Activated CD8-positive, alpha-beta memory T cell treated with anti-CD3 and anti-CD28 coated beads for 36 hours (primary cell): ENCODE data around the gene MSX1. TPM values are rescaled to one million over a fixed set of nuclear protein-coding genes. Genes with fewer than 3 reads are reported as not detected.

ENCODE experiments used
- CTCF ChIA-PET: fragments of 350-600 bp; sonication (Branson Sonifier 250); formaldehyde crosslinking; loops from one replicate; lab custom pipeline; 2021; ENCODE audit warnings: antibody characterized with exemption; lab: Charles Lee
- POLR2A ChIA-PET: fragments of 350-600 bp; sonication (Branson Sonifier 250); formaldehyde crosslinking; loops from one replicate; lab custom pipeline; 2021; ENCODE audit warnings: antibody characterized with exemption; lab: Charles Lee
- total RNA-seq, 2 experiments: library from RNA; stranded (reverse); gene quantifications; one replicate each; pipeline ENCODE4 v1.2.3, GENCODE V29; 2021

MSX1 gene
- total RNA-seq, 2 experiments from 2014 or later = 0.30 TPM; not detected in 1

GRCh38 chr4:4887426-4887825 is 28.0 kb downstream of the MSX1 start:
- CTCF ChIA-PET = no interaction called here
- POLR2A ChIA-PET = no interaction called here

- ChIA-PET CTCF (no interaction called here), POLR2A (no interaction called here)
Measured at GRCh38 chr4:4888695-4889094, 29.2 kb downstream of the MSX1 start.

- CTCF ChIA-PET = no interaction called here
Measured at GRCh38 chr4:4889781-4890180, 30.3 kb downstream of the MSX1 start.

GRCh38 chr4:4890574-4891255 is 31.2 kb downstream of the MSX1 start:
- ChIA-PET POLR2A (no interaction called here), CTCF (no interaction called here)

More at GRCh38 chr4:4889781-4890180, 30.3 kb downstream of the MSX1 start:
- POLR2A ChIA-PET = no interaction called here

- ChIA-PET POLR2A (no interaction called here), CTCF (no interaction called here)
Measured at GRCh38 chr4:4893721-4894120, 34.3 kb downstream of the MSX1 start.

- ChIA-PET POLR2A (no interaction called here), CTCF (no interaction called here)
Measured at GRCh38 chr4:4899202-4899925, 39.9 kb downstream of the MSX1 start.

- CTCF ChIA-PET = no interaction called here
- POLR2A ChIA-PET = no interaction called here
Measured at GRCh38 chr4:4901877-4902276, 42.4 kb downstream of the MSX1 start.

- POLR2A ChIA-PET = no interaction called here
- CTCF ChIA-PET = no interaction called here
Measured at GRCh38 chr4:4912155-4912554, 52.7 kb downstream of the MSX1 start.

GRCh38 chr4:4913147-4913561 is 53.7 kb downstream of the MSX1 start:
- ChIA-PET POLR2A (no interaction called here), CTCF (no interaction called here)

Other genes with a start within 250 kb of the MSX1 start
- gene CYTL1, start 159.8 kb downstream of the MSX1 start, total RNA-seq = not detected
- not detected for gene STK32B, start 191.8 kb downstream of the MSX1 start, total RNA-seq